ENCODE data around the gene TMED4. TPM values are rescaled to one million over a fixed set of nuclear protein-coding genes. Genes with fewer than 3 reads are reported as not detected.

Gene TMED4
- total RNA-seq, 2 experiments from 2014 or later: 74.6 to 76.2 TPM

DNA sequence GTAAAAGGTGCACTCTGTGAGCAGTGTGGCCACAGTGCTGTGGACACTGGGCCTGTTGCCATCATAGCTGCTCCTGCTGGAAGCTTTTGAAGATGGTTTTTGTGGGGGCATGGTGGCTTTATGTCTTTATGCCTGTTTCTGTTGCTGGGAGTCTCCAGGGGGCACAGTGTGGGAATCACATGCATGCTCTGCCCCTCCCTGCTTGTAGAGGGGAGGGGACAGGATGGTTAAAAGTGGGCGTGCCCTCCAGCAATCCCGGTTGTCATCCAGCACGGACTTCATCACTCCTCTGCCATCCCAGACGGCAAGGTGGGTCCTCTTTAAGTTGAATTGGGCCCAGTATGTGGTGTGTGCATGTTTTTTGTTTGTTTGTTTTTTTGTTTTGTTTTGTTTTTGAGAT is 44.6 kb upstream of the TMED4 start:
- Mint-ChIP-seq H3K36me3 (ENCODE audit: low read depth) (peaks cover 49% of the 10 kb centered on the region), H3K9me3 (no peaks in the 10 kb centered on the region), H3K27me3 (no peaks in the 10 kb centered on the region), H3K27ac (no peak overlapping the region), H3K4me1 (ENCODE audit: low read depth) (peaks cover 66% of the 10 kb centered on the region), H3K4me3 (no peak overlapping the region)
- ChIA-PET POLR2A (interaction anchor here (0.8 to 1.2 kb wide), 2 partner anchors 13 to 17 kb away, joined by 3 read pairs; no protein-coding TSS in a partner anchor), CTCF (no interaction called here)
- ATAC-seq (no peak), DNase-seq (no peak)
- TF ChIP-seq, protein P1, sequence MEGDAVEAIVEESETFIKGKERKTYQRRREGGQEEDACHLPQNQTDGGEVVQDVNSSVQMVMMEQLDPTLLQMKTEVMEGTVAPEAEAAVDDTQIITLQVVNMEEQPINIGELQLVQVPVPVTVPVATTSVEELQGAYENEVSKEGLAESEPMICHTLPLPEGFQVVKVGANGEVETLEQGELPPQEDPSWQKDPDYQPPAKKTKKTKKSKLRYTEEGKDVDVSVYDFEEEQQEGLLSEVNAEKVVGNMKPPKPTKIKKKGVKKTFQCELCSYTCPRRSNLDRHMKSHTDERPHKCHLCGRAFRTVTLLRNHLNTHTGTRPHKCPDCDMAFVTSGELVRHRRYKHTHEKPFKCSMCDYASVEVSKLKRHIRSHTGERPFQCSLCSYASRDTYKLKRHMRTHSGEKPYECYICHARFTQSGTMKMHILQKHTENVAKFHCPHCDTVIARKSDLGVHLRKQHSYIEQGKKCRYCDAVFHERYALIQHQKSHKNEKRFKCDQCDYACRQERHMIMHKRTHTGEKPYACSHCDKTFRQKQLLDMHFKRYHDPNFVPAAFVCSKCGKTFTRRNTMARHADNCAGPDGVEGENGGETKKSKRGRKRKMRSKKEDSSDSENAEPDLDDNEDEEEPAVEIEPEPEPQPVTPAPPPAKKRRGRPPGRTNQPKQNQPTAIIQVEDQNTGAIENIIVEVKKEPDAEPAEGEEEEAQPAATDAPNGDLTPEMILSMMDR (IDR thresholded peaks at IDR 0.05): no peak
- intact Hi-C loops (cut with micrococcal nuclease): no loop called here

DNA sequence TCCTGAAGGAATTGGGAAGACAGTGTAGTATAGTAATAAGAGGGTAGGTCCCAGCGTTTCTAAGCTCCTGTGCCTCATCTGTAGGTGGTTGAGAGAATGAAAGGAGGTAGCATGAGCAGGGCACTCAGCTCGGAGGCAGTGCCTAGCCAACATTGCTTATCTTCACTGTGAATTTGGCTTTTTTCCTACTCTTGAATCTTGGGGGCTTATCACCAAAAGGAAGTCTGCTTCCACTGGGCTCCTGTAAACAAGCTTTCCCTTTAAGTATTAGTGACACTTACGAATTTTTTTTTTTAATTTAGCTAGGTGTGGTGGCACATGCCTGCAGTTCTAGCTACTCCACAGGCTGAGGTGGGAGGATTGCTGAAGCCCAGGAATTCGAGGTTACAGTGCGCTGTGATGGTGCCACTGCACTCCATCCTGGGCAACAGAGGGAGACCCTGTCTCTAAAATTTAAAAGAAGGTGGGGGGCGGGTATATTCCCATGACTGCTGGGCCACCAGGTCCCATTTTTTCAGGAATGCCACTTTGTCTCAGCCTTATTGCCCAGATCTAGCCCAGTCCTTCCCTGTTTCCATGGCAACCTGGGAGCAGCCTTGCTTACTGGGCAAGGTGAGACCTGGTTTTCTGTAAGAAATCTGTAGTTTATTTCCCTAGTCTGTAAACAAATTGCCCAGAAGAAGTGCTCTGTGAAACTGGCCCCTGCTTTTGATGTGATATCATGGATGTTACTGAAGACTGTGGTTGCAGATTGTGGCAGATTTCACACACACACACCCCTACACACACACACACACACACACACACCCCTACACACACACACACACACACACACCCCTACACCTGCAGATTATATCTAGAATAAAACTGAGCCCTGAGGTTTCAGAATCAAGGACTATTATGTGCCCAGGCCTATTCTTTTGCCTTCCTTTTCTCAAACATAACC is 43.8 kb upstream of the TMED4 start:
- Mint-ChIP-seq H3K27ac (peak overlapping the region; percentile 52), H3K4me3 (no peak overlapping the region), H3K4me1 (ENCODE audit: low read depth) (peaks cover 65% of the 10 kb centered on the region), H3K27me3 (no peaks in the 10 kb centered on the region), H3K36me3 (ENCODE audit: low read depth) (peaks cover 46% of the 10 kb centered on the region), H3K9me3 (no peaks in the 10 kb centered on the region)
- intact Hi-C loops (cut with micrococcal nuclease): no loop called here
- TF ChIP-seq, protein P1 (IDR thresholded peaks at IDR 0.05): no peak
- ChIA-PET POLR2A (interaction anchor here (0.8 to 1.4 kb wide), 5 partner anchors 9 to 111 kb away, joined by 3 to 4 read pairs (median 3); no protein-coding TSS in a partner anchor), CTCF (interaction anchor here (1.4 kb wide), 1 partner anchor 13 kb away, joined by 3 read pairs; no protein-coding TSS in a partner anchor)
- ATAC-seq: no peak
- no peak for DNase-seq

GRCh38 chr7:44624318-44624717 is 42.3 kb upstream of the TMED4 start:
- POLR2A ChIA-PET: interaction anchor here (0.5 to 1.4 kb wide), 8 partner anchors 9 to 140 kb away, joined by 3 to 5 read pairs (median 3); partner anchors contain the start of gene DDX56
- H3K4me1 Mint-ChIP-seq (ENCODE audit: low read depth): peaks cover 64% of the 10 kb centered on the region
- peak overlapping the region; percentile 89 for H3K27ac Mint-ChIP-seq
- no peaks in the 10 kb centered on the region for H3K27me3 Mint-ChIP-seq
- H3K4me3 Mint-ChIP-seq: no peak overlapping the region
- H3K9me3 Mint-ChIP-seq: no peaks in the 10 kb centered on the region
- ATAC-seq: no peak
- TF ChIP-seq, protein P1 (IDR thresholded peaks at IDR 0.05): no peak
- CTCF ChIA-PET: interaction anchor here (0.8 to 1.3 kb wide), 3 partner anchors 10 to 512 kb away, joined by 3 to 4 read pairs (median 3); no protein-coding TSS in a partner anchor
- intact Hi-C loops (cut with micrococcal nuclease): no loop called here
- peaks cover 38% of the 10 kb centered on the region for H3K36me3 Mint-ChIP-seq (ENCODE audit: low read depth)
- DNase-seq: no peak

GRCh38 chr7:44622342-44623151 is 40.5 kb upstream of the TMED4 start:
- peak overlapping the region; percentile 55 for H3K4me3 Mint-ChIP-seq
- intact Hi-C loops (cut with micrococcal nuclease): no loop called here
- no peaks in the 10 kb centered on the region for H3K9me3 Mint-ChIP-seq
- H3K27me3 Mint-ChIP-seq: no peaks in the 10 kb centered on the region
- H3K4me1 Mint-ChIP-seq (ENCODE audit: low read depth): peaks cover 79% of the 10 kb centered on the region
- ChIA-PET POLR2A (interaction anchor here (1.0 to 1.9 kb wide), 8 partner anchors 10 to 50 kb away, joined by 3 to 6 read pairs (median 5); partner anchors contain the start of gene OGDH), CTCF (interaction anchor here (1.0 kb wide), 2 partner anchors 16 kb away, joined by 3 read pairs; no protein-coding TSS in a partner anchor)
- DNase-seq: peak; percentile 73
- H3K36me3 Mint-ChIP-seq (ENCODE audit: low read depth): peaks cover 41% of the 10 kb centered on the region
- peak; percentile 89 for ATAC-seq
- peak overlapping the region; percentile 97 for H3K27ac Mint-ChIP-seq
- TF ChIP-seq, protein P1 (IDR thresholded peaks at IDR 0.05): no peak

Data from activated CD8-positive, alpha-beta T cell treated with anti-CD3 and anti-CD28 coated beads for 36 hours (primary cell).